H1 (cell line): ENCODE data around the gene ELMO1. TPM values are rescaled to one million over a fixed set of nuclear protein-coding genes. Genes with fewer than 3 reads are reported as not detected.

ENCODE experiments used
- CTCF ChIA-PET: fragments of 300-600 bp; sonication (Branson Sonifier 250); formaldehyde crosslinking; loops from one replicate; lab custom pipeline; 2021; ENCODE audit not compliant: partially characterized antibody; lab: Charles Lee
- POLR2A ChIA-PET: fragments of 300-600 bp; sonication (Branson Sonifier 250); formaldehyde crosslinking; loops from one replicate; lab custom pipeline; 2021; ENCODE audit warnings: inconsistent platforms; ENCODE audit not compliant: partially characterized antibody; lab: Charles Lee
- DNase-seq, 2 experiments: peaks; one replicate each; pipeline versions ENCODE4 v3.0.0 to v3.0.0-alpha.2; 2010 to 2022; ENCODE audit warnings: low spot score in 2 of 2, low read depth in 1 of 2, mixed read lengths in 1 of 2
- FAIRE-seq: peaks from 2 replicates; lab custom pipeline; 2011; peaks lifted over from hg19 to GRCh38; lab: Jason Lieb, UNC
- H2AFZ ChIP-seq: 2 replicates; pipeline ENCODE4 v1.8.1; 2012; ENCODE audit warnings: low read length, inconsistent platforms
- H2AK5ac ChIP-seq: 2 replicates; pipeline ENCODE4 v1.6.1; 2013; ENCODE audit warnings: low read depth, low read length
- H2BK120ac ChIP-seq: replicated peaks from 2 replicates; pipeline ENCODE3; 2013; ENCODE audit warnings: low read depth, low read length, inconsistent platforms
- H2BK12ac ChIP-seq: 2 replicates; pipeline ENCODE4 v1.6.1; 2013; ENCODE audit warnings: low read depth, low read length
- H2BK15ac ChIP-seq: 2 replicates; pipeline ENCODE4 v1.6.1; 2013; ENCODE audit warnings: low read length
- H2BK20ac ChIP-seq: 2 replicates; pipeline ENCODE4 v1.6.1; 2013; ENCODE audit warnings: low read length
- H2BK5ac ChIP-seq: 2 replicates; pipeline ENCODE4 v1.6.1; 2013; ENCODE audit warnings: low read depth, low read length
- H3K14ac ChIP-seq: 2 replicates; pipeline ENCODE4 v1.6.1; 2013; ENCODE audit warnings: inconsistent platforms; ENCODE audit not compliant: insufficient read length
- H3K18ac ChIP-seq: 2 replicates; pipeline ENCODE4 v1.6.1; 2013; ENCODE audit warnings: low read length; ENCODE audit errors: extremely low read depth
- H3K23ac ChIP-seq: 2 replicates; pipeline ENCODE4 v1.6.1; 2013; ENCODE audit warnings: inconsistent platforms; ENCODE audit not compliant: insufficient read length
- H3K23me2 ChIP-seq: 2 replicates; pipeline ENCODE4 v1.6.1; 2013; ENCODE audit warnings: low read depth, low read length
- H3K27ac ChIP-seq: 2 replicates; pipeline ENCODE4 v1.6.1; 2011; ENCODE audit warnings: low read depth, low read length, inconsistent platforms
- H3K27me3 ChIP-seq, 4 experiments: replicated peaks in 1 of 4; 1 replicate in 1 of 4; 2 replicates in 3 of 4; pipeline versions ENCODE4 v1.6.1 to v1.8.1; 2011 to 2013; ENCODE audit warnings: low read length in 3 of 4, mild to moderate bottlenecking in 3 of 4, inconsistent platforms in 2 of 4, mixed read lengths in 2 of 4, moderate library complexity in 1 of 4; ENCODE audit not compliant: control insufficient read depth in 3 of 4, insufficient read depth in 3 of 4; ENCODE audit errors: extremely low read depth in 1 of 4
- H3K36me3 ChIP-seq, 4 experiments: 2 replicates each; pipeline versions ENCODE4 v1.6.1 to v1.8.1; 2011 to 2013; ENCODE audit warnings: mild to moderate bottlenecking in 4 of 4, low read length in 3 of 4, moderate library complexity in 2 of 4, control low read depth in 1 of 4, inconsistent platforms in 1 of 4; ENCODE audit not compliant: insufficient read depth in 4 of 4, control insufficient read depth in 2 of 4
- H3K4ac ChIP-seq: replicated peaks from 2 replicates; pipeline ENCODE3; 2013; ENCODE audit warnings: low read length, low read depth, mixed read lengths, inconsistent platforms; ENCODE audit not compliant: insufficient read length
- H3K4me1 ChIP-seq, 4 experiments: replicated peaks in 1 of 4; 1 replicate in 1 of 4; 2 replicates in 3 of 4; pipeline versions ENCODE4 v1.6.1 to v1.8.1; 2011 to 2013; ENCODE audit warnings: low read length in 3 of 4, inconsistent platforms in 2 of 4, mixed read lengths in 1 of 4; ENCODE audit not compliant: insufficient read depth in 4 of 4, control insufficient read depth in 3 of 4
- H3K4me2 ChIP-seq, 2 experiments: 2 replicates each; pipeline versions ENCODE4 v1.6.1 to v1.8.1; 2011 to 2013; ENCODE audit warnings: low read depth in 2 of 2, low read length in 2 of 2, control low read depth in 1 of 2, inconsistent platforms in 1 of 2, mild to moderate bottlenecking in 1 of 2; ENCODE audit not compliant: insufficient read depth in 1 of 2
- H3K4me3 ChIP-seq, 4 experiments: fragments of 200-600, 300-600 bp in 1 of 4; sonication (generic), shearing (Covaris generic), sonication (Bioruptor Twin) in 1 of 4; 2 replicates each; pipeline versions ENCODE4 v1.5.1 to v1.8.1; 2011 to 2016; ENCODE audit warnings: low read length in 4 of 4, low read depth in 3 of 4, control low read depth in 2 of 4, inconsistent platforms in 2 of 4, mild to moderate bottlenecking in 2 of 4, mixed read lengths in 1 of 4, moderate library complexity in 1 of 4; ENCODE audit not compliant: insufficient read depth in 2 of 4; ENCODE audit errors: extremely low read depth in 1 of 4
- H3K56ac ChIP-seq: replicated peaks from 2 replicates; pipeline ENCODE3; 2013; ENCODE audit warnings: low read depth, mild to moderate bottlenecking, mixed read lengths, low read length, inconsistent platforms; ENCODE audit not compliant: insufficient read length
- H3K79me1 ChIP-seq: 2 replicates; pipeline ENCODE4 v1.6.1; 2013; ENCODE audit warnings: low read depth, low read length, control low read depth
- H3K79me2 ChIP-seq, 2 experiments: 2 replicates each; pipeline versions ENCODE4 v1.6.1 to v1.8.1; 2012 to 2013; ENCODE audit warnings: low read length in 2 of 2, mild to moderate bottlenecking in 2 of 2, inconsistent platforms in 1 of 2; ENCODE audit not compliant: insufficient read depth in 2 of 2, control insufficient read depth in 1 of 2
- H3K9ac ChIP-seq, 4 experiments: replicated peaks in 1 of 4; 1 replicate in 1 of 4; 2 replicates in 3 of 4; pipeline versions ENCODE4 v1.6.1 to v1.8.1; 2011 to 2013; ENCODE audit warnings: low read depth in 3 of 4, low read length in 3 of 4, control low read depth in 2 of 4, mild to moderate bottlenecking in 2 of 4, moderate library complexity in 2 of 4, inconsistent platforms in 1 of 4; ENCODE audit errors: extremely low read depth in 1 of 4
- H3K9me3 ChIP-seq, 2 experiments: 2 replicates each; pipeline versions ENCODE4 v1.6.1 to v1.8.1; 2012 to 2013; ENCODE audit warnings: mild to moderate bottlenecking in 2 of 2, moderate library complexity in 2 of 2, control low read depth in 1 of 2, inconsistent platforms in 1 of 2, low read depth in 1 of 2, low read length in 1 of 2, mixed read lengths in 1 of 2; ENCODE audit not compliant: insufficient read depth in 2 of 2
- H4K20me1 ChIP-seq, 2 experiments: replicated peaks in 1 of 2; 2 replicates each; pipeline versions ENCODE3 to v1.8.1; 2011 to 2013; ENCODE audit warnings: inconsistent platforms in 2 of 2, low read length in 2 of 2, mild to moderate bottlenecking in 1 of 2; ENCODE audit not compliant: insufficient read depth in 2 of 2, control insufficient read depth in 1 of 2
- H4K5ac ChIP-seq: 2 replicates; pipeline ENCODE4 v1.6.1; 2013; ENCODE audit warnings: low read length, low read depth, mixed read lengths, inconsistent platforms; ENCODE audit not compliant: insufficient read length
- H4K8ac ChIP-seq: 2 replicates; pipeline ENCODE4 v1.8.0; 2013; ENCODE audit warnings: mild to moderate bottlenecking, moderate library complexity, low read length, inconsistent platforms; ENCODE audit not compliant: insufficient read depth; ENCODE audit errors: extremely low read depth
- H4K91ac ChIP-seq: replicated peaks from 2 replicates; pipeline ENCODE3; 2013; ENCODE audit warnings: low read length, mixed read lengths, inconsistent platforms; ENCODE audit not compliant: insufficient read length
- CBX5 ChIP-seq: fragments of 300-800, 300-1000 bp; sonication (generic); IDR thresholded peaks from 2 replicates; pipeline ENCODE4 v1.7.1; 2016; ENCODE audit warnings: antibody characterized with exemption, low read length, low read depth
- EP300 ChIP-seq, 2 experiments: IDR thresholded peaks; 1 replicate in 1 of 2; 2 replicates in 1 of 2; pipeline ENCODE4 v1.6.1; 2011 to 2012; ENCODE audit warnings: low read depth in 2 of 2, low read length in 2 of 2, mild to moderate bottlenecking in 2 of 2, borderline replicate concordance in 1 of 2, inconsistent platforms in 1 of 2, moderate library complexity in 1 of 2
- FOSL1 ChIP-seq: IDR thresholded peaks from 2 replicates; pipeline ENCODE4 v1.6.1; 2011; ENCODE audit warnings: mild to moderate bottlenecking, low read depth, low read length, moderate library complexity; ENCODE audit not compliant: insufficient read depth
- JUN ChIP-seq: IDR thresholded peaks from 2 replicates; pipeline ENCODE4 v1.6.1; 2011; ENCODE audit warnings: low read depth, mild to moderate bottlenecking, improper control_type of control experiment, low read length
- MAFK ChIP-seq: IDR thresholded peaks from 2 replicates; pipeline ENCODE4 v1.6.1; 2012; ENCODE audit warnings: low read depth, mild to moderate bottlenecking, improper control_type of control experiment, low read length
- POLR2A ChIP-seq, 2 experiments: IDR thresholded peaks; 1 replicate in 1 of 2; 2 replicates in 1 of 2; pipeline ENCODE4 v1.6.1; 2011; ENCODE audit warnings: low read depth in 2 of 2, low read length in 2 of 2, mild to moderate bottlenecking in 2 of 2; ENCODE audit errors: control extremely low read depth in 1 of 2
- SIRT6 ChIP-seq: IDR thresholded peaks from one replicate; pipeline ENCODE4 v1.7.1; 2012; ENCODE audit warnings: low read length, inconsistent platforms
- SIX5 ChIP-seq: IDR thresholded peaks from 2 replicates; pipeline ENCODE4 v1.6.1; 2011; ENCODE audit warnings: mild to moderate bottlenecking, low read depth, low read length
- WGBS, 2 experiments: shearing (Covaris generic) in 1 of 2; methylation state at CpG; one replicate each; pipeline versions ENCODE4 v1.1.6 to v1.1.7; 2013 to 2015; ENCODE audit warnings: low lambda C conversion rate in 2 of 2, mixed read lengths in 2 of 2, inconsistent platforms in 1 of 2, low coverage in 1 of 2, missing lambda C conversion rate in 1 of 2; ENCODE audit not compliant: insufficient replicate concordance in 2 of 2, insufficient coverage in 1 of 2, insufficient read length in 1 of 2; ENCODE audit errors: extremely low coverage in 1 of 2, missing lambda C conversion rate in 1 of 2; 5-methylcytosine and 5-hydroxymethylcytosine counted together
- polyA plus RNA-seq, 7 experiments: library from polyadenylated mRNA; depleted of rRNA in 3 of 7; stranded (reverse) in 5 of 7; unstranded in 2 of 7; fragments of >200 nt in 5 of 7; fragments of 200-250 nt in 2 of 7; gene quantifications; 1 replicate in 5 of 7; 2 replicates in 1 of 7; 4 replicates in 1 of 7; pipeline versions ENCODE4 v1.2.1 to v1.2.3, GENCODE V29; 2011 to 2013; ENCODE audit warnings: missing spikeins in 2 of 7, mixed read lengths in 2 of 7
- total RNA-seq: library from RNA; stranded (reverse); fragmentation: NEBNext Ultra II Directional; extraction: Animal tissue kit (Norgen Biotek cat#: 25700); gene quantifications from 2 replicates; pipeline ENCODE4 v1.2.1, GENCODE V29; 2021
- TF ChIP-seq, protein P1 (sequence below), 3 experiments: IDR thresholded peaks; 1 replicate in 2 of 3; 2 replicates in 1 of 3; pipeline versions ENCODE4 v1.5.1 to v1.6.1; 2011; ENCODE audit warnings: low read length in 3 of 3, mild to moderate bottlenecking in 3 of 3, inconsistent platforms in 2 of 3, low read depth in 1 of 3, moderate library complexity in 1 of 3; ENCODE audit not compliant: insufficient read depth in 1 of 3; ENCODE audit errors: control extremely low read depth in 1 of 3
- TF ChIP-seq, protein P2 (sequence below): IDR thresholded peaks from 2 replicates; pipeline ENCODE4 v1.6.1; 2012; ENCODE audit warnings: low read length, inconsistent platforms

ELMO1 gene
- total and polyA plus RNA-seq, 2 of the 8 experiments (the other 6 are each of a cell fraction or from before 2014, with no cell fraction given), result 18.4 to 21.0 TPM

DNA sequence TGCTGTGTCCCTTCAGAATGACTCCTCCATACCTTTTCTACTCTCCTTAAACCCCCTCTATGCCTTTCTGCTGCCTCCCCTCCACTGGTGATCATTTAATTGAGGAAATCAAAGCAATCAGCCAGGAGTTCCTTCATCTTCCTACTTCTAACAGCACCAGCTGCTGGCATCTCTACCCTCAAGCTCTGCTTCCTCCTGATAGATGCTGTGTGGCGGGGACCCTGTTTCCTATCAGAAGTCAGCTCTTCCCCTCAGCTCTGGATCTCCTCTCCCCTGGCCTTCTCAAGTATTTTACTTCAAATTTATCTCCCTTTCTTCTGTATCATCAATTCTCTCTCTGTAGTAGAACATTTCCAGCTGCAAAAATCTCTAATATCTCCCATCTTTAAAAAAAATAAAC lies 183.7 kb downstream of the ELMO1 start:
- no peak for FAIRE-seq
- no peak overlapping the region for H3K18ac ChIP-seq
- no peaks in the 10 kb centered on the region for H3K79me1 ChIP-seq
- no peak overlapping the region for H3K4me3 ChIP-seq
- H3K36me3 ChIP-seq, result no peaks in the 10 kb centered on the region
- H2BK12ac ChIP-seq, result no peak overlapping the region
- no peak overlapping the region for H3K56ac ChIP-seq
- no peaks in the 10 kb centered on the region for H3K27me3 ChIP-seq
- WGBS, 2 experiments, result 86% methylated on average over 1 of the region's 1 CpG; no CpG with 5 or more reads in 1 of the 2 experiments
- H2BK5ac ChIP-seq, result no peak overlapping the region
- no peaks in the 10 kb centered on the region for H3K79me2 ChIP-seq
- no peak overlapping the region for H2BK20ac ChIP-seq
- H3K23me2 ChIP-seq, result no peaks in the 10 kb centered on the region; the same call in 1 of the 2 replicates
- H2AFZ ChIP-seq, result no peak overlapping the region
- H3K14ac ChIP-seq, result no peak overlapping the region
- H3K23ac ChIP-seq, result no peak overlapping the region
- H3K27ac ChIP-seq, result no peak overlapping the region
- no peak overlapping the region for H3K4ac ChIP-seq
- POLR2A ChIA-PET, result interaction anchor here (1.4 kb wide), 1 partner anchor 18 kb away, joined by 3 read pairs; no protein-coding TSS in a partner anchor
- no peak for DNase-seq
- no peaks in the 10 kb centered on the region for H4K20me1 ChIP-seq
- H4K91ac ChIP-seq, result no peak overlapping the region
- H2AK5ac ChIP-seq, result no peak overlapping the region
- H4K5ac ChIP-seq, result no peak overlapping the region
- no peaks in the 10 kb centered on the region for H3K9me3 ChIP-seq
- CTCF ChIA-PET, result interaction anchor here (0.6 to 2.1 kb wide), 9 partner anchors 10 to 230 kb away, joined by 3 to 7 read pairs (median 4); no protein-coding TSS in a partner anchor
- H3K9ac ChIP-seq, result no peak overlapping the region
- H3K4me1 ChIP-seq, result no peaks in the 10 kb centered on the region
- no peak overlapping the region for H4K8ac ChIP-seq
- H2BK120ac ChIP-seq, result no peak overlapping the region
- no peak overlapping the region for H2BK15ac ChIP-seq
- no peak overlapping the region for H3K4me2 ChIP-seq
- no peak for TF ChIP-seq SIX5
- no peak for TF ChIP-seq FOSL1
- TF ChIP-seq, protein P1, sequence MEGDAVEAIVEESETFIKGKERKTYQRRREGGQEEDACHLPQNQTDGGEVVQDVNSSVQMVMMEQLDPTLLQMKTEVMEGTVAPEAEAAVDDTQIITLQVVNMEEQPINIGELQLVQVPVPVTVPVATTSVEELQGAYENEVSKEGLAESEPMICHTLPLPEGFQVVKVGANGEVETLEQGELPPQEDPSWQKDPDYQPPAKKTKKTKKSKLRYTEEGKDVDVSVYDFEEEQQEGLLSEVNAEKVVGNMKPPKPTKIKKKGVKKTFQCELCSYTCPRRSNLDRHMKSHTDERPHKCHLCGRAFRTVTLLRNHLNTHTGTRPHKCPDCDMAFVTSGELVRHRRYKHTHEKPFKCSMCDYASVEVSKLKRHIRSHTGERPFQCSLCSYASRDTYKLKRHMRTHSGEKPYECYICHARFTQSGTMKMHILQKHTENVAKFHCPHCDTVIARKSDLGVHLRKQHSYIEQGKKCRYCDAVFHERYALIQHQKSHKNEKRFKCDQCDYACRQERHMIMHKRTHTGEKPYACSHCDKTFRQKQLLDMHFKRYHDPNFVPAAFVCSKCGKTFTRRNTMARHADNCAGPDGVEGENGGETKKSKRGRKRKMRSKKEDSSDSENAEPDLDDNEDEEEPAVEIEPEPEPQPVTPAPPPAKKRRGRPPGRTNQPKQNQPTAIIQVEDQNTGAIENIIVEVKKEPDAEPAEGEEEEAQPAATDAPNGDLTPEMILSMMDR (IDR thresholded peaks at IDR 0.05; ENCODE audit: control extremely low read depth in 1 of 3, insufficient read depth in 1 of 3, low read depth in 1 of 3, low read length in 3 of 3), result no peak
- no peak for TF ChIP-seq JUN
- TF ChIP-seq, protein P2, sequence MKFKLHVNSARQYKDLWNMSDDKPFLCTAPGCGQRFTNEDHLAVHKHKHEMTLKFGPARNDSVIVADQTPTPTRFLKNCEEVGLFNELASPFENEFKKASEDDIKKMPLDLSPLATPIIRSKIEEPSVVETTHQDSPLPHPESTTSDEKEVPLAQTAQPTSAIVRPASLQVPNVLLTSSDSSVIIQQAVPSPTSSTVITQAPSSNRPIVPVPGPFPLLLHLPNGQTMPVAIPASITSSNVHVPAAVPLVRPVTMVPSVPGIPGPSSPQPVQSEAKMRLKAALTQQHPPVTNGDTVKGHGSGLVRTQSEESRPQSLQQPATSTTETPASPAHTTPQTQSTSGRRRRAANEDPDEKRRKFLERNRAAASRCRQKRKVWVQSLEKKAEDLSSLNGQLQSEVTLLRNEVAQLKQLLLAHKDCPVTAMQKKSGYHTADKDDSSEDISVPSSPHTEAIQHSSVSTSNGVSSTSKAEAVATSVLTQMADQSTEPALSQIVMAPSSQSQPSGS, result no peak
- no peak for TF ChIP-seq CBX5
- TF ChIP-seq EP300 (IDR thresholded peaks at IDR 0.05; ENCODE audit: borderline replicate concordance in 1 of 2, low read depth in 2 of 2, low read length in 2 of 2), result no peak
- no peak for TF ChIP-seq MAFK
- no peak for TF ChIP-seq POLR2A (IDR thresholded peaks at IDR 0.05; ENCODE audit: control extremely low read depth in 1 of 2, low read depth in 2 of 2, low read length in 2 of 2)
- no peak for TF ChIP-seq SIRT6
